ENCODE measurements around the gene PTRH2. TPM values are rescaled to one million over a fixed set of nuclear protein-coding genes. Genes with fewer than 3 reads are reported as not detected.
A peak's percentile ranks its signal among the peaks of the same experiment; 100 is the strongest.

The PTRH2 gene
- polyA plus RNA-seq, 2 of the 4 experiments (the other 2 are of a cell fraction), result 109 to 169 TPM

GRCh38 chr17:59688496-59688895, 18.7 kb downstream of the PTRH2 start:
- ChIA-PET POLR2A (no interaction called here), CTCF (interaction anchor here (1.1 to 1.6 kb wide), 2 partner anchors 10 to 46 kb away, joined by 3 read pairs; no protein-coding TSS in a partner anchor)
- Histone ChIP-seq H3K4me3 (no peak overlapping the region), H3K9me3 (no peaks in the 10 kb centered on the region), H3K27ac (no peak overlapping the region), H3K4me1 (no peaks in the 10 kb centered on the region), H3K4me2 (no peak overlapping the region)
- peak; percentile 28 for FAIRE-seq
- DNase-seq (ENCODE audit: low read depth in 1 of 2, low spot score in 1 of 2), result no peak
- TF ChIP-seq MAX (IDR thresholded peaks at IDR 0.05), result no peak
- TF ChIP-seq CHD2 (IDR thresholded peaks at IDR 0.05; ENCODE audit: low read length, partially characterized antibody), result no peak
- TF ChIP-seq ZC3H11A (IDR thresholded peaks at IDR 0.05), result no peak
- TF ChIP-seq FOSB (CRISPR knock-in tag; IDR thresholded peaks at IDR 0.05), result no peak
- no peak for TF ChIP-seq RFX5 (IDR thresholded peaks at IDR 0.05)
- no peak for TF ChIP-seq RAD21 (conservative IDR thresholded peaks at IDR 0.05 in 1 of 2, IDR thresholded peaks at IDR 0.05 in 1 of 2)
- TF ChIP-seq MYC (IDR thresholded peaks at IDR 0.05; ENCODE audit: borderline replicate concordance, low read length), result no peak
- TF ChIP-seq ZNF302 (CRISPR knock-in tag; IDR thresholded peaks at IDR 0.05), result no peak
- TF ChIP-seq NPAS2 (CRISPR knock-in tag; IDR thresholded peaks at IDR 0.05; ENCODE audit: borderline replicate concordance), result no peak
- no peak for TF ChIP-seq POLR2A (IDR thresholded peaks at IDR 0.05; ENCODE audit: low read length)
- TF ChIP-seq E2F6 (IDR thresholded peaks at IDR 0.05; ENCODE audit: borderline replicate concordance, low read depth), result no peak
- no peak for TF ChIP-seq SMC3 (IDR thresholded peaks at IDR 0.05)
- TF ChIP-seq HOXB13 (CRISPR knock-in tag; IDR thresholded peaks at IDR 0.05; ENCODE audit: low read depth), result no peak
- no peak for TF ChIP-seq ELK1 (IDR thresholded peaks at IDR 0.05; ENCODE audit: low read depth, low read length)
- TF ChIP-seq KDM5A (IDR thresholded peaks at IDR 0.05), result no peak
- TF ChIP-seq MAFK (IDR thresholded peaks at IDR 0.05; ENCODE audit: partially characterized antibody), result no peak
- TF ChIP-seq EHF (CRISPR knock-in tag; IDR thresholded peaks at IDR 0.05), result no peak
- no peak for TF ChIP-seq HEYL (CRISPR knock-in tag; IDR thresholded peaks at IDR 0.05)
- TF ChIP-seq TP53 (CRISPR knock-in tag; IDR thresholded peaks at IDR 0.05), result no peak
- TF ChIP-seq TFCP2L1 (CRISPR knock-in tag; IDR thresholded peaks at IDR 0.05), result no peak
- no peak for ATAC-seq
- 91% methylated on average over 2 of the region's 2 CpGs for WGBS (ENCODE audit: missing lambda C conversion rate)

DNA sequence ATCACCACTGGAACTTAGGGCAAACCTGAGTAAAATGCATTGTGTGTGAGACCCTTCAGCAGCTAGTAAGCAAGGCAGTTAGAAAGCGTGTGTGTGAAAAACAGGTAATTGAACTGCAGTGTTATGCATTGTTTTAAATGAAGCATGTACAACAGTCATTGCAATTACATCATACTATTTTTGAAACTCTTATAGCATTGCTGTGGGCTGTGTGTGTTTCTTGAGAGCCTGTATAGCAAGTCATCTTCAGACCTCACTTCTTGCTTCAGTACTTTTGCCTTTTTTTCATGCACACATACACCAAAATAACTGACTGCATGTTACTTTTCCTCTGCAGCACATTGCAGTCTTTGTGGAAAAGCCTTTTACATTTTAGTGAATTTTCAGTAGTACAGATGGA, 19.2 kb downstream of the PTRH2 start:
- 0 out of 6 replicates have a peak overlapping the region, but pooled peaks of 1 of the 2 experiments have one; percentile 11 for H3K27ac ChIP-seq
- ChIA-PET POLR2A (no interaction called here), CTCF (interaction anchor here (0.6 to 1.6 kb wide), 3 partner anchors 9 to 715 kb away, joined by 3 read pairs; no protein-coding TSS in a partner anchor)
- no peak overlapping the region for H3K4me2 ChIP-seq
- FAIRE-seq (no peak), ATAC-seq (peak in 1 of 2 experiments; percentile 18; a peak in 3 of 6 replicates), DNase-seq (ENCODE audit: low read depth in 1 of 2, low spot score in 1 of 2) (no peak)
- H3K4me3 ChIP-seq, result no peak overlapping the region
- H3K9me3 ChIP-seq, result no peaks in the 10 kb centered on the region
- no peak for TF ChIP-seq USF2 (IDR thresholded peaks at IDR 0.05)
- no peak for TF ChIP-seq CHD2 (IDR thresholded peaks at IDR 0.05; ENCODE audit: low read length, partially characterized antibody)
- TF ChIP-seq TFCP2L1 (CRISPR knock-in tag; IDR thresholded peaks at IDR 0.05), result no peak
- no peak for TF ChIP-seq ZFP36 (IDR thresholded peaks at IDR 0.05; ENCODE audit: borderline replicate concordance, partially characterized antibody)
- TF ChIP-seq, protein P1, sequence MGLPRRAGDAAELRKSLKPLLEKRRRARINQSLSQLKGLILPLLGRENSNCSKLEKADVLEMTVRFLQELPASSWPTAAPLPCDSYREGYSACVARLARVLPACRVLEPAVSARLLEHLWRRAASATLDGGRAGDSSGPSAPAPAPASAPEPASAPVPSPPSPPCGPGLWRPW (IDR thresholded peaks at IDR 0.05), result no peak
- TF ChIP-seq ZNF302 (CRISPR knock-in tag; IDR thresholded peaks at IDR 0.05), result no peak
- no peak for TF ChIP-seq SMC3 (IDR thresholded peaks at IDR 0.05)
- TF ChIP-seq BCL3 (IDR thresholded peaks at IDR 0.05), result no peak
- TF ChIP-seq ZSCAN20 (CRISPR knock-in tag; IDR thresholded peaks at IDR 0.05), result no peak
- no peak for TF ChIP-seq HOXB5 (CRISPR knock-in tag; IDR thresholded peaks at IDR 0.05)
- TF ChIP-seq EHF (CRISPR knock-in tag; IDR thresholded peaks at IDR 0.05), result no peak
- TF ChIP-seq HOXA7 (CRISPR knock-in tag; IDR thresholded peaks at IDR 0.05), result no peak
- no peak for TF ChIP-seq ELK1 (IDR thresholded peaks at IDR 0.05; ENCODE audit: low read depth, low read length)
- TF ChIP-seq, protein P2, sequence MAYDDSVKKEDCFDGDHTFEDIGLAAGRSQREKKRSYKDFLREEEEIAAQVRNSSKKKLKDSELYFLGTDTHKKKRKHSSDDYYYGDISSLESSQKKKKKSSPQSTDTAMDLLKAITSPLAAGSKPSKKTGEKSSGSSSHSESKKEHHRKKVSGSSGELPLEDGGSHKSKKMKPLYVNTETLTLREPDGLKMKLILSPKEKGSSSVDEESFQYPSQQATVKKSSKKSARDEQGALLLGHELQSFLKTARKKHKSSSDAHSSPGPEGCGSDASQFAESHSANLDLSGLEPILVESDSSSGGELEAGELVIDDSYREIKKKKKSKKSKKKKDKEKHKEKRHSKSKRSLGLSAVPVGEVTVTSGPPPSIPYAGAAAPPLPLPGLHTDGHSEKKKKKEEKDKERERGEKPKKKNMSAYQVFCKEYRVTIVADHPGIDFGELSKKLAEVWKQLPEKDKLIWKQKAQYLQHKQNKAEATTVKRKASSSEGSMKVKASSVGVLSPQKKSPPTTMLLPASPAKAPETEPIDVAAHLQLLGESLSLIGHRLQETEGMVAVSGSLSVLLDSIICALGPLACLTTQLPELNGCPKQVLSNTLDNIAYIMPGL (CRISPR knock-in tag; IDR thresholded peaks at IDR 0.05; ENCODE audit: borderline replicate concordance), result no peak
- 90% methylated on average over 1 of the region's 1 CpG for WGBS (ENCODE audit: missing lambda C conversion rate)
- H3K4me1 ChIP-seq, result no peaks in the 10 kb centered on the region
